SIG-M5 treated with dmso at 0.1 percent for 504 hours (cell line): ENCODE measurements around the gene PFDN4.
A peak's percentile ranks its signal among the peaks of the same experiment; 100 is the strongest.

Experiments
- DNase-seq: peaks from one replicate; lab custom pipeline; 2025; ENCODE audit not compliant: unreplicated experiment; lab: John Stamatoyannopoulos, UW

PFDN4 gene

DNA sequence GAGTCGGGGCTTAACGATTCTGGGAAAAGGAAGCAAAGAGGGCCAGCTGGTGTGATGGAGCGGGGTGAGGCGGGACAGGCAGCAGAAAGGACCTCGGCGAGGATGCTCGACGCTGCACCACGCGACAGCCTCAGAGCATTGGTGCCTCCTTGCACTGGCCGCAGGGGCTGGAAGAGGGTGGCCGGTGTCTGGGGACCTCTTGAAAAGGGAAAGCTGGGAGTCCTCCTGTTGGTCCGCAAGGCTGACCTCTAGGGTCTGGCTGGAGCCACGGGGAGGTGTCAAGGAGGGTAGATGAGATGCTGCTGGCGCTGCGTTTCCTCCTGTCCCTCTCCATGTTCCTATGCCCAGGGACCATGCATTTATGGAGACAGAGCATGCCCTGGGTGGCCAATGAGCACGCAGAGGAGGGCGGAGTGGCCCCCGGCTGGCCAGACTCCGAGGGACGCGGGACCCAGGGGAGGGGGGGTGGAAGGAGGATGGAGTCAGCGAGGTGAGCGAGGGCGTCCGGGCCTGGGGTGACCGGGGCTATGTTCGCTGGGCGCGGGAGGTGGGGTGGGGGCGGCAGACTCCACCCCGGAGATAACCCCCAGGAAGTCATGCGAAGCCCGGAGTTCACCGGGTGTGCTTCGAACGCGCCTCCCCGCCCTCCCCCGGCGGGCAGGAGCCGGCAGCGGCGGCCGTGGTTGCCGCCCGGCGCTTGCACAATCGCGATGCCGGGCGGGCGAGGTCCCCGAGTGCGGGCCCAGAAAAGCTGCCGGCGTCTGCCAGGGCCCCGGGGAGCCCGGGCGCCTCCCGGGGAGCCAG is 34.0 kb upstream of the PFDN4 start, which contains the start of gene CYP24A1:
Gene CYP24A1 (minus strand): TSS at position 334 of the 804 bp plus-strand sequence. CDS start 407 bp downstream, outside the sequence.
- peak; percentile 70 for DNase-seq

- DNase-seq: no peak
Observed at GRCh38 chr20:54174457-54175175, 33.3 kb upstream of the PFDN4 start.

DNA sequence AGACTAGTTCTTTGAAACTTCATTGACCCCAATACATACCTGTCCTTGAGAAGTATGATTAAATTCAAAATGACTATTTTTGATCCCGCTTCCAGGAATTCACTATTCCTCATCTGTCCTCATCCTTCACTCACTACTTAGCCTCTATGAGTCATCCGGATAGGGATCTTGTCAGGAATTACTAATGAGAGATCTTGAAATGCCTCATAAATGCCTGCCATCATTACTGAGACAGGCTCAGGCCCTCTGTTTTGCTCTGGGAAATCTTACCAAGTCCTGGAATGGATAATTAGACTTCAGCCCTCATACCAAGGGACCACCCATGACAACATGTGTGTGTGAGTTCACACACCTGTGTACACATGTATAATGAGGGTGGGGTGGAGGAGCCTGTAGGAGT is 31.3 kb upstream of the PFDN4 start:
- DNase-seq: no peak

DNA sequence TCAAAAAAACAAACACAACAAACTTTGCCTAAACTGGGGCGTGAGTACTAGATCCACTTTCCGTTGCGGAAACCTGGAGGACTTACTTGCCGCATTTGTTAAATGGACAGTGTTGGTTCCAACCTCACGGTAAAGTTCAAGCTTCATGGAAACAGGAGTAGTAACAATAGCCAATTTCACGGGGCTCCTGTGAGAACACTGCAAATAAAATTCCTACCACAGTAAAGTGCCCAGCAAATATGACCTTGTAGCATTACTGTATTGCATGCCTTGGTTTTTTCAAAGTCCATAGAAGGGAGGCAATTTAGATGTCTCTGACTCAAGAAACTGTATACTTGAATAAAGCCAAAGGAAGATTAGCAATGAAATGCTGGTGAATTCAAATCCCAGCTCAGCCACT is 30.5 kb upstream of the PFDN4 start:
- DNase-seq: no peak

DNA sequence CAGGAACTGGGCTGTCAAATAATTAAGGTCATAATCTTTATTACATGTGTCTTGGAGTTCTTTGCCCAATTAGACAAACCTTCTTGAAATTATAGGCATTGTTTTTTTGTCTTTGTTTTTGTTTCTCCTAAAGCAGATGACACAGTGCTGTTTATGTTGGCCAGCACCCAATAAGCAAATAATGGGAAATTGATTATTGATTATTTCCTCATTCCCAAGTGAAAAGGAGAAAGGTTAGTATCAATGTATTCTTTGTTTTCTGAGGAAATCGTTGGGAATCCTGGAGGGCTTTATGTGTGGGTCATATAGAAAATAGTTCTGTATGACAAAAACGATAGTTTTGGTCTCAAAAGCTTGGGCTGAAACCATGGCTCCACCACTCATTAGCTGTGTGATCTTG is 29.6 kb upstream of the PFDN4 start:
- DNase-seq: no peak

GRCh38 chr20:54179946-54180345 is 27.9 kb upstream of the PFDN4 start:
- DNase-seq: no peak

DNA sequence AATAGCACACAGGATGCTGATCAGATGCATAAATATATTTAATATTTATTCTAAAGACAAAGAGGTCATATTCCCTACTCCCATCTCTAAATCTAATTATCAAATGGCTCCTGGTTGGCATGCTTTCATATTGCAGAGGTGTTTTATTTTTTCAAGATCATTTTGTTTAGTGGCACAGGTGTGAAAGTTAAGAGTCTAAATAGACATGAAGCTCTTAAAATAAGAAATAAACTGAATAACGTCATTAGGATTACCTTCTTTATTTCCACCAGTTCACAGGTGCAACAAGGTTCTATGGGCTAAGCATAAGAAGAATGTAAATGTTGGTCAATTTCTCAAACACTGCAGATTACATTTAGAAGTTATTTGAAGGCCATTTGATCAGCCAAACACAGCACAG is 27.0 kb upstream of the PFDN4 start:
- no peak for DNase-seq

GRCh38 chr20:54184071-54184470 is 23.8 kb upstream of the PFDN4 start:
- no peak for DNase-seq

- DNase-seq: no peak
Observed at GRCh38 chr20:54184904-54185626, 22.8 kb upstream of the PFDN4 start.

DNA sequence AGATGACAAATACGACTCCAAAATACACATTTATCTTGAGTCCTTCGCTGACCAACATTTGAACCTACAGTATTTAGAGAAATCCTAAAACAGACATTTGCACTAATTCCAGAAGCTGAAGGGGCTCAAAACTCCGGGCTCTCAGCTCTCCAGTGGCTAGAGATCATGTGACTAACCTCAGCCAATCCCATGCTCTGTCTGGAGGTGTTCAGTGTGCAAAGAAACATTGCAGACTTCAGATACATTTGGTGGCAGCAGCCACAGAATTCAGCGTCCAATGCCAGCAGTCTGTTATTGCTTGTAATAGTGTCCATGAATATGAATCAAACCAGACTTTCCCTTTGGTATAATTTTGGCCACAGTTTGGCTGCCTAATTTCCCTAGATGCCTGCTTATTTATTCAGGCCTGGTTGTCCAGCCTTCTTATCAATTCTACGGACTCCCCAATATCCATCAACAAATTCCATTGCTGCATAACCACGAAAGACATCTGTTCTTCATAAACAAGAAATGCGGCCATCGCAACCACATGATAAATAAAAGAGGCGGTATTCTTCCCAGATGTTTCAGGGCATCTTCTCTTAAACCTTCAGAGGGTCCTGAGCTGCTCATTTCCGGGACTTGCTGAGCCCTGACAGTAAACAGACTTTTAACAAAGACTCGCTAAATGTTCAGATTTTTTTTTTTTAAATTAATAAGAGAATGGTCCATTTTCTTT is 19.6 kb upstream of the PFDN4 start:
- no peak for DNase-seq

- DNase-seq: no peak
Observed at GRCh38 chr20:54189630-54190029, 18.3 kb upstream of the PFDN4 start.

GRCh38 chr20:54190217-54190616 is 17.7 kb upstream of the PFDN4 start:
- no peak for DNase-seq

DNA sequence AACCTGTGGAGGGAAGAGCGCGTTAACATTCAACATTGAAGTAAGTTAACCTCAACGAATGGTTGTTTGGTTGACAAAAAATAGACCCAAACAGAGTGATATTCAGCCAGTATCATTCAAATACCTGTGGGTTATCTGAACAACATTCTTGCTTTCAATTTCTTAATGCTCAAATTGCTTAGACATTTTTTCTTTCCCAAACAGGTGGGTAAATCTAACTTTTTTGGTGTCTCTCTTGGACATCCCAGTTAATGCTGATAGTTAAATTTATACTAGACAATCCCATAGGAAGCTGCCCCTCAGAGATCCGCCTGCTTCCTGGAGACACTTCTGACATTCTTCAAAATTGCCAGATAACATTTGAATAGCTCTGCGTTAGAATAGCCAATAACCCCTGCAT is 14.1 kb upstream of the PFDN4 start:
- no peak for DNase-seq

- DNase-seq: peak; percentile 86
Observed at GRCh38 chr20:54194724-54195438, 13.0 kb upstream of the PFDN4 start.

- peak; percentile 92 for DNase-seq
Observed at GRCh38 chr20:54195483-54196472, 12.1 kb upstream of the PFDN4 start.

DNA sequence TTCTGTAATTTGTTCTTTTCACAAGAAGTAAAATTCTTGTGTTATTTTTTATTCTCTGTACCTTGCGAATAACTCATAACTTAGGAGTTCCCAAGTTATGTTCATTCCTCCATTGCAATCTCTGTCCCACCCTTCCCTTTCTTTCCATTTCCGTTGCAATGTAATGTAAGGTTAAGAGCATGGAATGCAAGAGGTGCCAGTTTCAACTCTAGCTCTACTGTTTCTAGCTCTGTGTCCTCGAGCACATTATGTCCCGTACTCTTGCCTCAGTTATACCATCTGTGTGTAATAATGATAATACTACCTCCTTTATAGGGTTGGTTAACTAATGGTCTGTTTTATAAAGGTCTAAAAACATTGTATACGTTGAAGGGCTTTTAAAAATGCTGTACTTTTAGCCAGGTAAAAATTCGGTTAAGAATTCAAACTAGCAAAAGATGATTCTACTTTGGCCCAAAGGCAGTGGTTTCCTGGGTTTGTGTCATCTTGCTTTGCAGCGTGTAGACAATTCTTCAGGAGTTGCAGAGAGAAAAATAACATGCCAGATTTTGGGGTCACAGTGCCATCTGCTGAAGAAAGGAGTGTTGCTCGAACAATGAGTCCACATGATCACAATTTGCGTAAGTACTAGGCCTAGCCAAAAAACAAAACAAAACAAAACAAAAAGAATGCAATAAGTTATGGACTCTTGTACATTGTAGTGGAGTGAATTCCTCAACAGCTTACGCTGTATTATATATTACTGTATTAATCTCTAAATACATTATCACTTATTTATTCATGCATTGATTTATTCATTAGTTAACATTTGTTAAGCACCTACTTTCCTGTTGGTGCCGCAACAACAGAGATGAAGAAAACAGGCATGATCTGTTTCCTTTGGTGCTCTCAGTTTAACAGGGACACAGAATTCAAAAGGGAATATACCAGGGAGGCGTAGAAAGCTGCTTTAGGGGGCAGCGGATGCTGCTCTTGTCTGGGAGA is 10.0 kb upstream of the PFDN4 start:
- peak; percentile 98 for DNase-seq

GRCh38 chr20:54199283-54199682 is 8.6 kb upstream of the PFDN4 start:
- no peak for DNase-seq

DNA sequence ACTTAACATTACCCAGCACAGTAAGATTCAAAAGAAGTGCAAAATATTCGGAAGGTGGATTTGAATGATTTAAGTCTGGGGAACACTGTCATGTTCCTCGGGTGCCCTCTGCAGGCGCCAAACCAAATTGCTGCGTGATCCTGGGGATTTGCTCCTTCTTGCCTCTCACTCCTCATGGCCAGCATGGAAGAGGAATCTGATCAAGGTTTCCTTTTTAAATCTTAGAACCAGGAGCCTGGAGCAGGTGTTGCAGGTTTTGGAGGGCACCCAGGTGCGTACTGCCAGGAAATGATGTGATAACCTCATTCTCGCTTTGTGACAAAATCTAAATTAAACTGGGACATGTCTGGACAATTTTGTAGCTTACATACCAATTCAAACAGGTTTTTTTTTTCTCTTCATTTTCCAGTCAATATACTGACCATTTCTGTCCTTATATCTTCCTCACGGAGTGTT is 8.1 kb upstream of the PFDN4 start:
- peak; percentile 99 for DNase-seq
